Suppressor macrophage treated with lipopolysaccharide for 1 hour (primary cell): ENCODE results near the gene PRKAG3.

Experiments
- DNase-seq, 3 donors: peaks; one replicate each; pipeline ENCODE4 v3.0.0-alpha.2; 2020 to 2022

PRKAG3 gene

DNA sequence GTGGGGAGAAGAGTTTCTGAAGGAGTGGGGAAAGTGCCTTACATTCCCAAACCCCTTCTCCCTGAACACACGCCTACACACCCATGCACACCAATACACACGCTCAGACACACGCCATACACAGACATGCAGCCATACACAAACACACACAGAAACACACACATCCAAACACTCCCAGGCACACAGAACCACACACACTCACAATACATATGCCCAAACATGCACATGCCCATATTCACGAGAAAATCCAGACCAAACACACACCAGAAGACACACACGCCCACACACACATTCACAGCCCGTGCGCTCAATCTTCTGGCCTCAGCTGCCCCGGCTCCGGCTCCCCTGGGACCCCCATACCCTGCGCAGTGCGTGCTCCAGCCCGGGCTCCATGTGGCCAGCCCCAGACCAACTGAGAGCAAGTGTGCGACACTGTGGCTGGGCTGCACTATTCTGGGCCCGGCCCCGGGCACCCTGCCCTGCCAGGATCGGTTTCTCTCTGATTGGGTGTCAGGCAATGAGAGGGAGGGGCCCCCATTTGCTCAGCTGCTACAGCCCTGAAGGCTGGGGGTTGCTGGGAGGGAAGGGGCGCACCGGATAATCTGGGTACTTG lies at the start of gene PRKAG3:
Gene PRKAG3, minus strand, starts transcription at position 426 of the 613 bp plus-strand sequence.
- no peak for DNase-seq

- DNase-seq = no peak
Measured at GRCh38 chr2:218880859-218881594, 49.4 kb upstream of the PRKAG3 start.

- DNase-seq = peak; percentile 60 to 82 (median 69)
Measured at GRCh38 chr2:218880102-218880858, 48.7 kb upstream of the PRKAG3 start, which contains the start of gene WNT10A. WNT10A (plus strand) TSS chr2:218880852; CDS start chr2:218880996, 144 bp downstream.

DNA sequence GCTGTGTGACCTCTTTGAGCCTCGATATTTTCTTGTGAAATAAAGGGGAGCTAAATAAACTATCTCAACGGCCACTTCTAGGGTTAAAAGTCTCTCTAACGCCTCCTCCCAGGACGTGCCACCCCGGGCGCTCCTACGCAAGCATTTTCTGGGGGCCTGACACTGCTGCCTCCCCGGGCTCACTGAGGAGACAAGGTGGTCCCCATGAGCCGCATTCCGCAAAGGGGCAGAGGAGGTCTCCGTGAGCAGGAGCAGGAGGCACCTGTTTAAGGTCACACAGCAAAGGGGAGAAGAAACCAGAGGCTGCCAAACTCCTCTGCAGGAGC lies 48.1 kb upstream of the PRKAG3 start:
- DNase-seq = no peak

GRCh38 chr2:218878926-218879761 lies 47.5 kb upstream of the PRKAG3 start:
- DNase-seq = no peak

DNA sequence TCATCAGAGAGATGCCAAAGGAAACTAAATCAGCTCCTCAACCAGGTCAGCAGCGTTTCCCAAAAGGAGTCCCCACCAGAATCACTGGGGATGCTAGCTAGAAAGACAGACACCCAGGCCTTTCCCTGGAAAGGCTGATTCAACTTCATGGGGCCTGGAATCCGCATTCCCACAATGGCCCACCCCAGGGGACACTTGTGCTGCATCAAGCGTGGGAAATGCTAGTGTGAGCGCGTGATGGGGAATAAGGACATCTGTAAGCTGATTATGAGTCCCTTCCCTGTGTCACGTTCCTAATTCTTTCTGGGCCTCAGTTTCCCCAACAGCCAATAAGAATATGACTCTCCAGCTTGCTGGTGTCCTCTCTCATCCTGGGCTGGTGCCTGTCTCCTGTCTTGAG lies 46.9 kb upstream of the PRKAG3 start:
- DNase-seq = no peak

- no peak for DNase-seq
Measured at GRCh38 chr2:218877891-218878290, 46.3 kb upstream of the PRKAG3 start.

DNA sequence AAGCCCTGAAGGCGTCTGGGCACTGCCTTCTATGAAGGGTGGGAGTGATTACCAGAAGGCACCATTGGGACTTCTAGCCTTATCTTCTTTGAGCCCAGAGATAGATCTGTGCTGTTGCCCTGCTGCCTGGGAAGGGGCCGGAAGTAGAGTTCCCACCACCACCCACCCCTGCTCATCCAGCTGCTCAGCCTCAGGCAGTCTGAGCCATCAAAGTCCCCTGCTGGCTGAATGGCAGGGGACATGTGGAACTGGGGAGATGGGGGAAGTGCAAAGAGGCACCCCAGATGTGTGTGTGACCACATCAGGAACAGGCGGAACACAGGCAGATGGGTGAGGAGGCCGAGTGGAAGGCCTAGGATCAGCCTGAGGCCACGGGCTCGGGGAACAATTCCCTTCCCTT lies 45.7 kb upstream of the PRKAG3 start:
- no peak for DNase-seq

- peak; percentile 73 to 80 (median 80) for DNase-seq
Measured at GRCh38 chr2:218876562-218877219, 45.1 kb upstream of the PRKAG3 start.

DNA sequence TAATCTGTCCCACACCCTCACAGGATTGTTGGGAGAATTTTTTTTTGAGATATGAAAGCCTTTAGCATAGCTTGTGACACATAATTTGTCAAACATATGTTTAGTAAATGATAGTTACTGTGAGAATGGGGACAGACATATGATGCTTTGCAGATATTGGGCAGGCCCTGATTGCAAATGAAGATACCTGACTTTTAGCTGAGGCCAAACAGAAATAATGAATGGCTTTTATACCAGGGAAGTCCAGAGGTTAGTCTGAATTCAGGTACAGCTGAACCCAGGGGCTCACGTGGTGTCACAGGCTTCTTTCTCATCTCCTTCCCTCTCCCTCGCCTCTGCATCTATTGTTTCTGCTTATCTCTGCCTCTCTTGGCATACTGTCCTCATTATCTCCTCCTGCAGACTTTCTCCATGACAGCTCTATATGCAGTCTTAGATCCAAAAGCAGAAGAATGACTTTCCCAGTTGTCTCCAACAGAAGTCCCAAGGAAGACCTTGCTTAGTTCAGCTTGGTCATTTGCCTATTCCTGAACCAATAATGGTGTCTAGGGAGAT lies 44.2 kb upstream of the PRKAG3 start:
- DNase-seq = no peak

GRCh38 chr2:218873359-218874194 lies 42.0 kb upstream of the PRKAG3 start:
- DNase-seq = no peak

DNA sequence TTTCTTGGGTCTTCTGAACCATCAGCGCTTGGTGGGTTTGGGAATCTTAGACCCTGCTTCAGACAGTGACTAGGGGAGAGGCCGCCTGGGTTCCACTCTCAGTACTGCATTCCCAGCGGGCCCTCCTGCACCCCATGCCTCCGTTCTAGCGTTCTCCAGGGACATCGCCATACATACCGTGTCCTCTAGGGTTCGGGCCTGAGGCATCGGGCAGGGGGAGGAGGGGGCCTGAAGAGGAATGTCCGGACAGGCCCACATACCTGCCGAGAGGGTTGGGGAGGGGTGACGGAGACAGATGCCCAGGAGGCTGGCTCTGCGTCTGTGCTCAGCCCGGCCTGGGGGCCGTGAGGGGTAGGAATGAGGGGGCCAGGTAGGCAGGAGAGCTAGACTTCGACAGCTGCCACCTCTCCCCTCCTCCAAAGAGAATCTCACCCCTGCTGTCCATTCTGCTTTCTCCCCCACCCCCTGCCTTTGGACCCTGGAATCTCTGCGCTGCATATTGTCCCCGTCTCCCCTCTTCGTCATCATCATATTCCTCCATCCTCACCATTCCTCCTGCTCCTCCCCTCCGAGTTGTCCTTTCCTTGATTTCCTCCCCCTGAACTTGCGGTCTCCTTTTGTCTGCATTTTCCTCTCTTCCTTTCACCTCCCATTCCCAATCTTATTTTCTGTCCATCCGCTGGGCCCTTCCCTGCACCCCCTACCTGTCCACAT lies 41.2 kb upstream of the PRKAG3 start:
- DNase-seq = no peak

- no peak for DNase-seq
Measured at GRCh38 chr2:218871345-218872302, 40.0 kb upstream of the PRKAG3 start.

DNA sequence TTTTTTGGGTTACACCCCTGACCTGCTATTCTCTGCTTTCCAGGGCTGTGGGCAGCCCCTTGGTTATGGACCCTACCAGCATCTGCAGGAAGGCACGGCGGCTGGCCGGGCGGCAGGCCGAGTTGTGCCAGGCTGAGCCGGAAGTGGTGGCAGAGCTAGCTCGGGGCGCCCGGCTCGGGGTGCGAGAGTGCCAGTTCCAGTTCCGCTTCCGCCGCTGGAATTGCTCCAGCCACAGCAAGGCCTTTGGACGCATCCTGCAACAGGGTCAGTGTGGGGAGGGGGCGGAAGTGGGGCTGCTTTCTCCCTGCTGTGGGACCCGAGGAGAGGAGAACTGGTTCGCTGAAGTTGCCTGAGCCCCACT lies 39.4 kb upstream of the PRKAG3 start:
- peak in 2 of 3 donors; percentile 26 to 35 for DNase-seq

DNA sequence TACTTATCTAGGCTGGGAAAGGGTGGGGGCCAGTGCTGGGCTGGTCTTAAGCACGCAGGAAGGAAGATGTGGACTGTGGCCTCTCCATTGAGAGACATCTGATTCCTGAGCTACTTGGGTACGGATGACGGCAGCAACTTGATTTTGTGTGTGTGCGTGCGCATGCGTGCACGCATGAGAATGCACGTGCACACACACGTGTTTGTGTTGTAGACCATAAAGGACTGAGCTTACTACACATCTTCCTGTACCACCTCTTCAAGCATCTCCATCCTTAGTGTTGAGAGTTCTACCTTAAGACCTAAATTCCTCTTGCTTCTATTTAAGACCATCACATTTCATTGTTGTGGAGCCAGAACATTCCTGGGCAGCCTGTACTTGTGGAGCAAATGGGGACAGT lies 37.5 kb upstream of the PRKAG3 start:
- DNase-seq = no peak

DNA sequence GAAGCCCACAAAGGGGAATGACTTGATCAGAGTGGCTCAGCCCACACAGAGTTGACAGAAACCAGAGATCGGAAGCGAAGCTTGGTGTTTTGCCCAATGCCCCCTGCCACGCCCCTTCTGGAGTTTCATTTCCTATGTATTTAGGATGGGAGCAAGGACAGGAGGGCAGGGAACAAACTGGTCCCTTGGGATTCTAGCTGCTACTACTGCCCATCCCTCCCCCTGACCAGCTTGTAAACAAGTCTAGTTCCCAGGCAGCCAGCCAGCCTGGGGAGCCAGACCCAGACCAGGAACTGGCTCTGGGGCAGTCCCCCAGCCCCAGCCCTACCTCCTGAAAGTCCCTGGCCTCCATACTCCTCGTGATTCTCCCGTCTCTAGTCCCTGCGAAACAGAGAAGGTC lies 36.3 kb upstream of the PRKAG3 start:
- DNase-seq = peak in 2 of 3 donors; percentile 30 to 62

DNA sequence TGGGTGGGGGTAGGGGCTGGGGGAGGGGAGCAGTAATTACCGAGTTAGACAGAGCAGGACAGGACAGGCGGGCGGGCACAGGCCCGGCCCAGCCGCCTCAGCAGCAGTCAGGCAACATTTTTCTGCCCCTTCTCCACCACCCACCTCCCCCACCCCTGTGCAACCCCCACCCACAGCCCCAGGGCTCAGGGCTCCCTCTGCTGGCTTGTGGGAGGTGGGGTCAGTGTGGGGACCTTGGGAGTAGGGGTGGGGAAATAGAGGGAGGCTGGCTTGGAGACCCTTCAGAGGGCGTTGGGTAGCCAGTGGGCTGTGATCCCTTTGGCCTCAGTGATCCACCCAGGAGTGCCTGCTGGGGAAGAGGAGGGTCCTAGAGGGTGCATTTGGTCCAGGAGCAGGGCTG lies 34.4 kb upstream of the PRKAG3 start:
- no peak for DNase-seq

DNA sequence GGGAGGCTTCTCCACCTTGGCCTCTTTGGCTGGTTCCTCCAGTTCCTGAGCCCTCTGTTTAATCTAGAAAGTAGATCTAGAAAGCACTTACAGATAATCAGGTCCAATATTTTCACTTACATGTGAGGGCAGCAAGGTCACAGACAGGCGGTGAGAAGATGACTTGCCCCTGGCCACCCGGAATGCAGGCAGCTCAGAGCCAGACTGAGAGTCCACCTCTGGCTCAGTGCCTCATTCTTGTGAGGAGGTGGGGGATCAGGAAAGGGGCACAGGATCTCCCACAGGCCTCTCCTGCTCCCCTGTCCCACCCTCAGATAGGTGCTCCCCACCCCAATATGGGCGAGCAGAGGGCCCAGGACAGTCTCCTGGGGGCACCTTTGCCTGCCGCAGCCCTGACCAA lies 33.8 kb upstream of the PRKAG3 start:
- DNase-seq = no peak

DNA sequence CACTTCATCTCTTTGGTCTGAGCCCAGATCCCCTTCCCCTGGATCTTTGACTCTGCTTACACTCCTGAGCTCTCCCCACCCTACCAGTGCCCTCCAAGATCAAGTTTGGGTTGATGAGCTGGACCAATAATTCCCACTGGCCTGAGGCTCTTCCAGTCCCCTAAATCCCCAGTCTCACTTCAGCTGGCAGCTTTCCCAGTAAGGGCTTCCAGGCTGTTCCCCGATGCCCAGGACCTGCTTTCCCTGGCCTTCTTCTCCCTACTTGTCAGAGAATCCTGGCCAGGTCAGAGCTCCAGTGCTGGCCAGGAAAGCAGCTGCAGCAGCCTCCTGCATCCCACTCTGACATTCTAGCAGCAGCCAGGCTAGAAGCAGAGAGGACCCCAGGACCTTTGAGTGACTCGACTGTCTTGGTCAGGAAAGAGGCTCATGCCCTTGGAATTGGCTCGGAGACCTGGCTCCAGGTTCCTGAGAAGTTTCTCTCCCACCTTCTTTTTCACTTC lies 31.5 kb upstream of the PRKAG3 start:
- DNase-seq = no peak
